Breast epithelium (tissue), 3 donors: ENCODE data around the gene MAPK1IP1L.

Experiments
- CTCF ChIP-seq, 3 donors: fragments of 450-650 bp; IDR thresholded peaks; one replicate each; pipeline ENCODE4 v1.5.1; 2016 to 2017; ENCODE audit warnings: antibody characterized with exemption in 3 of 3, mild to moderate bottlenecking in 3 of 3, moderate library complexity in 3 of 3
- POLR2A ChIP-seq: fragments of 450-650 bp; IDR thresholded peaks from one replicate; pipeline ENCODE4 v1.6.1; 2016; ENCODE audit warnings: antibody characterized with exemption, mild to moderate bottlenecking, moderate library complexity
- POLR2AphosphoS5 ChIP-seq, 3 donors: sonication (generic); formaldehyde crosslinking; IDR thresholded peaks; one replicate each; pipeline ENCODE4 v1.6.1; 2017; ENCODE audit warnings: antibody characterized with exemption in 3 of 3

DNA sequence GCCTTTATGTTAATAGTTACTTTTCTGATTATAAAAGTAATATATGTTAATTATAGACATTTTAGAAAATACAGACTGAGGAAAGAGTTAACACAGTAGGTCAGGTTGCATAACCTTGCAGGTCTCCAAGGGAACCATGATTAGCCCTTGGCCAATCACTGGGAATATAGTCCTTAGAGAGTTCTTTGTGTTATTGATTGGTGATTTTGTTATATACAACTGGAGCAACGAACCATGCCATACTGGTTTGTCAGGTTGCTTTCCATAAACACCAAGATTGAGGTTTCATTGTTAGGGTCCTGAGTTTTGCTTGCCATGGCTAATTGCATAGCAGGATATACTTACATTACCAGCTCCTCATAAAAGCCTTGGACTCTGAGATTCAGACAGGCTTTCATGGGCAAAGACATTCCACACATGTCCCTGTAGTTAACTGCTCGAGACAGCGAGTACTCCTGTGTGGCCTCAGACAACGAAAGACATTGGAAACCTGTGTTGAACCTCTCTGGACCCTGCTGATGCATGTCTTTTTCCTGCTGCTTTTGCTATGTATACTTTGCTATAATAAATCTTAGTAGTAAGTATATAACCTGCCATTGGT, 33.7 kb downstream of the MAPK1IP1L start:
- no peak for TF ChIP-seq CTCF (IDR thresholded peaks at IDR 0.05)
- TF ChIP-seq POLR2A = no peak
- no peak for TF ChIP-seq POLR2AphosphoS5 (IDR thresholded peaks at IDR 0.05)
